Erythroblast (primary cell): ENCODE data around the gene LECT2.

Experiments used
- GATA1 ChIP-seq: IDR thresholded peaks from 2 replicates; pipeline ENCODE4 v1.6.1; 2011; ENCODE audit warnings: low read depth, mild to moderate bottlenecking, control low read depth, low read length, moderate library complexity
- POLR2A ChIP-seq: IDR thresholded peaks from 2 replicates; pipeline ENCODE4 v1.6.1; 2011; ENCODE audit warnings: mild to moderate bottlenecking, low read length

GRCh38 chr5:135905144-135905543, 49.6 kb downstream of the LECT2 start:
- TF ChIP-seq POLR2A (no peak), GATA1 (no peak)
